ENCODE measurements around the gene PON3.

DNA sequence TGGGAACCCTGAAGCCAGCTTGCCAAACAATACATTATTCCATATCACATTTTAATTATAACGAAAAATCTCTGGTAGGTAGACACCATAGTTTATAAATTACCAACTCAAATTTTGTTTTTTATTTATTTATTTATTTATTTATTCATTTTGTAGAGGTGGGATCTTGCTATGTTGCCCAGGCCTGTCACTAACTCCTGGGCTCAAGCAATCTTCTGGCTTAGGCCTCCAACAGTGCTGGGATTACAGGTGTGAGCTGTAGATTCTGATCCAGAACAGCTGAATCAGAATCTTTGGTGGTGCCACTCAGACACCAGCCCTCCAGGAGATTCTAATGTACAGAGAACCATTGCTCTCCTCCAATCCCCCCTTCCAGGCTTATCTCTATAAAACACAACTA, 37.0 kb upstream of the PON3 start:
- TF ChIP-seq, protein P1, sequence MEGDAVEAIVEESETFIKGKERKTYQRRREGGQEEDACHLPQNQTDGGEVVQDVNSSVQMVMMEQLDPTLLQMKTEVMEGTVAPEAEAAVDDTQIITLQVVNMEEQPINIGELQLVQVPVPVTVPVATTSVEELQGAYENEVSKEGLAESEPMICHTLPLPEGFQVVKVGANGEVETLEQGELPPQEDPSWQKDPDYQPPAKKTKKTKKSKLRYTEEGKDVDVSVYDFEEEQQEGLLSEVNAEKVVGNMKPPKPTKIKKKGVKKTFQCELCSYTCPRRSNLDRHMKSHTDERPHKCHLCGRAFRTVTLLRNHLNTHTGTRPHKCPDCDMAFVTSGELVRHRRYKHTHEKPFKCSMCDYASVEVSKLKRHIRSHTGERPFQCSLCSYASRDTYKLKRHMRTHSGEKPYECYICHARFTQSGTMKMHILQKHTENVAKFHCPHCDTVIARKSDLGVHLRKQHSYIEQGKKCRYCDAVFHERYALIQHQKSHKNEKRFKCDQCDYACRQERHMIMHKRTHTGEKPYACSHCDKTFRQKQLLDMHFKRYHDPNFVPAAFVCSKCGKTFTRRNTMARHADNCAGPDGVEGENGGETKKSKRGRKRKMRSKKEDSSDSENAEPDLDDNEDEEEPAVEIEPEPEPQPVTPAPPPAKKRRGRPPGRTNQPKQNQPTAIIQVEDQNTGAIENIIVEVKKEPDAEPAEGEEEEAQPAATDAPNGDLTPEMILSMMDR (IDR thresholded peaks at IDR 0.05), result no peak
- no peak for TF ChIP-seq POLR2A (IDR thresholded peaks at IDR 0.05)
